ENCODE measurements around the gene CELA1. TPM values are rescaled to one million over a fixed set of nuclear protein-coding genes. Genes with fewer than 3 reads are reported as not detected.

CELA1 gene
- total and polyA plus RNA-seq, 10 of the 15 experiments (the other 5 are each of a cell fraction or from before 2014, with no cell fraction given) = not detected

- Histone ChIP-seq H3K4me3 (no peak overlapping the region), H3K9me3 (replicated peaks; ENCODE audit: control insufficient read depth, insufficient read depth, low read length) (no peaks in the 10 kb centered on the region), H2AFZ (ENCODE audit: control insufficient read depth, low read depth, low read length) (no peak overlapping the region), H3K79me2 (ENCODE audit: control insufficient read depth, insufficient read depth, low read length) (no peaks in the 10 kb centered on the region), H3K27ac (ENCODE audit: control insufficient read depth, insufficient read depth) (no peak overlapping the region), H3K4me2 (ENCODE audit: control insufficient read depth, insufficient read depth) (no peak overlapping the region), H3K4me1 (ENCODE audit: control insufficient read depth, insufficient read depth, low read length) (peaks cover 20% of the 10 kb centered on the region), H4K20me1 (ENCODE audit: control insufficient read depth, insufficient read depth) (no peaks in the 10 kb centered on the region), H3K27me3 (replicated peaks in 1 of 2; ENCODE audit: control insufficient read depth in 2 of 2, insufficient read depth in 2 of 2, low read length in 1 of 2) (no peaks in the 10 kb centered on the region), H3K36me3 (ENCODE audit: control insufficient read depth in 2 of 2, insufficient read depth in 2 of 2, low read length in 1 of 2) (peaks cover 5 to 18% of the 10 kb centered on the region in 2 experiments), H3K9ac (ENCODE audit: control insufficient read depth, insufficient read depth, low read length) (no peak overlapping the region)
- ChIA-PET SMC1A (ENCODE audit: uncharacterized antibody, unreplicated experiment) (no interaction called here), CTCF (interaction anchor here (1.2 kb wide), 1 partner anchor 10 kb away, joined by 3 read pairs; no protein-coding TSS in a partner anchor), RAD21 (ENCODE audit: unreplicated experiment) (no interaction called here), POLR2A (no interaction called here)
- in situ Hi-C loops (cut with MboI) (no loop called here), intact Hi-C loops (cut with micrococcal nuclease; ENCODE audit: unreplicated experiment) (no loop called here)
- DNase-seq (ENCODE audit: low read depth, low spot score) = no peak
- FAIRE-seq = no peak
- ATAC-seq = no peak
- no TSS peak for BruUV-seq (replicated peaks)
- 98% methylated on average over 11 of the region's 11 CpGs for WGBS (ENCODE audit: insufficient coverage, insufficient replicate concordance, low lambda C conversion rate, missing lambda C conversion rate)
- TF ChIP-seq ZNF207 (IDR thresholded peaks at IDR 0.05; ENCODE audit: borderline replicate concordance) (no peak), MEF2A (IDR thresholded peaks at IDR 0.05; ENCODE audit: insufficient read depth, low read depth, low read length) (no peak), STAT1 (conservative IDR thresholded peaks at IDR 0.05) (no peak)
- TF ChIP-seq, protein P1, sequence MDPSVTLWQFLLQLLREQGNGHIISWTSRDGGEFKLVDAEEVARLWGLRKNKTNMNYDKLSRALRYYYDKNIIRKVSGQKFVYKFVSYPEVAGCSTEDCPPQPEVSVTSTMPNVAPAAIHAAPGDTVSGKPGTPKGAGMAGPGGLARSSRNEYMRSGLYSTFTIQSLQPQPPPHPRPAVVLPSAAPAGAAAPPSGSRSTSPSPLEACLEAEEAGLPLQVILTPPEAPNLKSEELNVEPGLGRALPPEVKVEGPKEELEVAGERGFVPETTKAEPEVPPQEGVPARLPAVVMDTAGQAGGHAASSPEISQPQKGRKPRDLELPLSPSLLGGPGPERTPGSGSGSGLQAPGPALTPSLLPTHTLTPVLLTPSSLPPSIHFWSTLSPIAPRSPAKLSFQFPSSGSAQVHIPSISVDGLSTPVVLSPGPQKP (IDR thresholded peaks at IDR 0.05; ENCODE audit: low read depth, low read length) = no peak
These were observed 33.1 kb upstream of the CELA1 start for GRCh38 chr12:51379571-51379970.

GRCh38 chr12:51378749-51379148 lies 32.3 kb upstream of the CELA1 start:
- intact Hi-C loops (cut with micrococcal nuclease; ENCODE audit: unreplicated experiment) = no loop called here
- no peak overlapping the region for H3K4me2 ChIP-seq (ENCODE audit: control insufficient read depth, insufficient read depth)
- no peak overlapping the region for H3K4me3 ChIP-seq
- H3K4me1 ChIP-seq (ENCODE audit: control insufficient read depth, insufficient read depth, low read length) = peaks cover 15% of the 10 kb centered on the region
- no peak overlapping the region for H3K27ac ChIP-seq (ENCODE audit: control insufficient read depth, insufficient read depth)
- no peak for DNase-seq (ENCODE audit: low read depth, low spot score)
- POLR2A ChIA-PET = no interaction called here
- CTCF ChIA-PET = interaction anchor here (1.2 kb wide), 1 partner anchor 9 kb away, joined by 3 read pairs; no protein-coding TSS in a partner anchor
- no peak for FAIRE-seq
- H3K9ac ChIP-seq (ENCODE audit: control insufficient read depth, insufficient read depth, low read length) = no peak overlapping the region
- RAD21 ChIA-PET (ENCODE audit: unreplicated experiment) = no interaction called here
- WGBS (ENCODE audit: insufficient coverage, insufficient replicate concordance, low lambda C conversion rate, missing lambda C conversion rate) = 46% methylated on average over 2 of the region's 2 CpGs
- in situ Hi-C loops (cut with MboI) = no loop called here
- SMC1A ChIA-PET (ENCODE audit: uncharacterized antibody, unreplicated experiment) = no interaction called here
- no peaks in the 10 kb centered on the region for H3K9me3 ChIP-seq (replicated peaks; ENCODE audit: control insufficient read depth, insufficient read depth, low read length)
- H2AFZ ChIP-seq (ENCODE audit: control insufficient read depth, low read depth, low read length) = no peak overlapping the region
- no peaks in the 10 kb centered on the region for H3K79me2 ChIP-seq (ENCODE audit: control insufficient read depth, insufficient read depth, low read length)
- H3K27me3 ChIP-seq (replicated peaks in 1 of 2; ENCODE audit: control insufficient read depth in 2 of 2, insufficient read depth in 2 of 2, low read length in 1 of 2) = no peaks in the 10 kb centered on the region
- peaks cover 7 to 23% of the 10 kb centered on the region in 2 experiments for H3K36me3 ChIP-seq (ENCODE audit: control insufficient read depth in 2 of 2, insufficient read depth in 2 of 2, low read length in 1 of 2)
- ATAC-seq = peak; percentile 73
- no peak for TF ChIP-seq NFIC (IDR thresholded peaks at IDR 0.05; ENCODE audit: low read depth, low read length)
- TF ChIP-seq, protein P2, sequence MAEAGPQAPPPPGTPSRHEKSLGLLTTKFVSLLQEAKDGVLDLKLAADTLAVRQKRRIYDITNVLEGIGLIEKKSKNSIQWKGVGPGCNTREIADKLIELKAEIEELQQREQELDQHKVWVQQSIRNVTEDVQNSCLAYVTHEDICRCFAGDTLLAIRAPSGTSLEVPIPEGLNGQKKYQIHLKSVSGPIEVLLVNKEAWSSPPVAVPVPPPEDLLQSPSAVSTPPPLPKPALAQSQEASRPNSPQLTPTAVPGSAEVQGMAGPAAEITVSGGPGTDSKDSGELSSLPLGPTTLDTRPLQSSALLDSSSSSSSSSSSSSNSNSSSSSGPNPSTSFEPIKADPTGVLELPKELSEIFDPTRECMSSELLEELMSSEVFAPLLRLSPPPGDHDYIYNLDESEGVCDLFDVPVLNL (IDR thresholded peaks at IDR 0.05; ENCODE audit: low read depth, low read length) = no peak
- TF ChIP-seq, protein P3, sequence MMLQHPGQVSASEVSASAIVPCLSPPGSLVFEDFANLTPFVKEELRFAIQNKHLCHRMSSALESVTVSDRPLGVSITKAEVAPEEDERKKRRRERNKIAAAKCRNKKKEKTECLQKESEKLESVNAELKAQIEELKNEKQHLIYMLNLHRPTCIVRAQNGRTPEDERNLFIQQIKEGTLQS (IDR thresholded peaks at IDR 0.05; ENCODE audit: borderline replicate concordance, extremely low read depth, low read depth, low read length) = no peak
- BruUV-seq (replicated peaks) = no TSS peak
- no peaks in the 10 kb centered on the region for H4K20me1 ChIP-seq (ENCODE audit: control insufficient read depth, insufficient read depth)
